OCI-LY7 (cell line): ENCODE data around the gene ARHGEF16. TPM values are rescaled to one million over a fixed set of nuclear protein-coding genes. Genes with fewer than 3 reads are reported as not detected.

ENCODE experiments used
- BruUV-seq: library from RNA; stranded (reverse); fragments of 400-500 nt; replicated peaks from 2 replicates; lab custom pipeline; 2021; lab: Mats Ljungman, UMichigan
- CTCF ChIA-PET: fragments of 300-600 bp; sonication (Branson Sonifier 250); formaldehyde crosslinking; loops from one replicate; lab custom pipeline; 2022; ENCODE audit warnings: antibody characterized with exemption; ENCODE audit not compliant: unreplicated experiment; lab: Charles Lee
- POLR2A ChIA-PET: fragments of 300-600 bp; sonication (Branson Sonifier 250); formaldehyde crosslinking; loops from one replicate; lab custom pipeline; 2022; ENCODE audit warnings: antibody characterized with exemption; lab: Charles Lee
- DNase-seq: peaks from one replicate; pipeline ENCODE4 v3.0.0-alpha.2; 2015; ENCODE audit warnings: low spot score
- H2AFZ ChIP-seq: fragments of 200-600 bp; sonication (generic), shearing (Covaris generic); 2 replicates; pipeline ENCODE4 v1.6.1; 2014; ENCODE audit warnings: mild to moderate bottlenecking, antibody characterized with exemption, low read length, moderate library complexity
- H3K27ac ChIP-seq: fragments of 200-600 bp; sonication (generic); 2 replicates; pipeline ENCODE4 v1.5.1; 2014; ENCODE audit warnings: mixed run types, low read depth, mild to moderate bottlenecking, moderate library complexity, low read length, inconsistent platforms; ENCODE audit not compliant: poor library complexity, severe bottlenecking
- H3K36me3 ChIP-seq: fragments of 200-600 bp; sonication (generic); 2 replicates; pipeline ENCODE4 v1.6.1; 2014; ENCODE audit warnings: mild to moderate bottlenecking, antibody characterized with exemption, low read length, moderate library complexity, mixed read lengths; ENCODE audit not compliant: insufficient read depth
- H3K4me1 ChIP-seq: fragments of 200-600 bp; sonication (generic); 2 replicates; pipeline ENCODE4 v1.5.1; 2014; ENCODE audit warnings: mild to moderate bottlenecking, low read length; ENCODE audit not compliant: insufficient read depth, poor library complexity, severe bottlenecking
- H3K4me2 ChIP-seq: fragments of 200-600 bp; sonication (generic); 2 replicates; pipeline ENCODE4 v1.6.1; 2014; ENCODE audit warnings: mild to moderate bottlenecking, low read length
- H3K4me3 ChIP-seq: fragments of 200-600 bp; sonication (generic); 2 replicates; pipeline ENCODE4 v1.5.1; 2014; ENCODE audit warnings: mild to moderate bottlenecking, low read depth, low read length; ENCODE audit not compliant: poor library complexity, severe bottlenecking
- H3K79me2 ChIP-seq: fragments of 200-600 bp; sonication (generic); 2 replicates; pipeline ENCODE4 v1.6.1; 2016; ENCODE audit warnings: low read depth, mild to moderate bottlenecking, low read length, moderate library complexity, mixed read lengths; ENCODE audit not compliant: insufficient read depth
- H3K9me2 ChIP-seq: fragments of 200-600 bp; sonication (generic); 2 replicates; pipeline ENCODE4 v1.6.1; 2016; ENCODE audit warnings: mild to moderate bottlenecking, low read length, mixed read lengths; ENCODE audit not compliant: insufficient read depth
- H3K9me3 ChIP-seq: fragments of 200-600 bp; sonication (generic); 2 replicates; pipeline ENCODE4 v1.6.1; 2014; ENCODE audit warnings: mild to moderate bottlenecking, mixed run types, low read length, mixed read lengths
- H4K20me1 ChIP-seq: fragments of 200-600 bp; sonication (generic); 2 replicates; pipeline ENCODE4 v1.6.1; 2014; ENCODE audit warnings: mild to moderate bottlenecking, antibody characterized with exemption, low read length, moderate library complexity, mixed read lengths; ENCODE audit not compliant: insufficient read depth
- EZH2phosphoT487 ChIP-seq: fragments of 200-600 bp; sonication (generic); IDR thresholded peaks from 2 replicates; pipeline ENCODE4 v1.6.1; 2018; ENCODE audit warnings: low read depth, borderline replicate concordance, mild to moderate bottlenecking, mixed run types, antibody characterized with exemption, low read length, moderate library complexity, mixed read lengths
- intact Hi-C: fragments of 100-400 bp; cut with micrococcal nuclease; formaldehyde crosslinking; loops from one replicate; pipeline ENCODE4 v1.10.0; 2022; ENCODE audit not compliant: unreplicated experiment
- total RNA-seq, 2 experiments: library from RNA; depleted of rRNA in 1 of 2; stranded (reverse); fragments of >200 nt in 1 of 2; shearing (Covaris generic) in 1 of 2; gene quantifications; 2 replicates each; pipeline ENCODE4 v1.2.3, GENCODE V29; 2014 to 2022
- TF ChIP-seq, protein P1 (sequence below): fragments of 200-600 bp; sonication (generic); conservative IDR thresholded peaks from 2 replicates; pipeline ENCODE4 v1.5.1; 2014; ENCODE audit warnings: mild to moderate bottlenecking, antibody characterized with exemption, low read length, moderate library complexity, mixed read lengths

ARHGEF16 gene
- total RNA-seq, 2 experiments from 2014 or later = not detected

DNA sequence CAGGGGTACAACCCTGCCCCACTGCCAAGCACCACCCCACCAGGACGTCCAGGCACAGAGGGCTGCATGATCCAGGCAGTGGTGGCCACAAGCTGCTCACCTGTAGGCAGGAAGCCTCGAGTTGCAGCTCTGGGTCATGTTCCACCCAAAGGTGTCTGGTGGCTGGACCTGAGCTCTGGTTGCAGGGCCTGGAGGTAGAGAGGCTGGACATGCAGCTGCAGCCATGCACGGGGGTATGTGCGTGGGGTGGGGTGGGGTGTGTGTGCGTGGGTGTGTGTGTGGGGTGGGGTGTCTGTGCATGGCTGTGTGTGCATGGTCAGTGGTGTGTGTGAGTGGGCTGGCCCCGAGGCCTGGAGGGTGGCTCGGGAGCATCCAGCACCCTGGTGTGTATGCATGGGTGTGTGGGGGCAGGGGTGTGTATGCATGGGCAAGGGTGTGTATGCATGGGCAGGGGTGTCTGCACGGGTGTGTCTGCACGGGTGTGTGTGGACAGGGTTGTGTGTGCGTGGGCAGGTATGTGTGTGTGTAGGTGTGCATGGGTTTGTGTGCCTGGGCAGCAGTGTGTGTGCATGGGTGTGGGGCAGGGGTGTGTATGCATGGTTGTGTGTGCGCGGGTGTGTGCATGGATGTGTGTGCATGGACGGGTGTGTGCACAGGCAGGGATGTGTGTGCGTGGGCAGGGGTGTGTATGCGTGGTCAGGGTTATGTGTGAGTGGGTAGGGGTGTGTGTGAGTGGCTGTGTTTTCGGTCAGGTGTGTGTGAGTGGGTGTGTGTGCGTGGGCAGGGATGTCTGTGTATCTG is 15.6 kb downstream of the ARHGEF16 start:
- no peaks in the 10 kb centered on the region for H3K79me2 ChIP-seq
- H3K4me2 ChIP-seq = no peak overlapping the region
- H3K9me2 ChIP-seq = no peaks in the 10 kb centered on the region
- no peak for DNase-seq
- intact Hi-C loops = no loop called here
- TF ChIP-seq, protein P1, sequence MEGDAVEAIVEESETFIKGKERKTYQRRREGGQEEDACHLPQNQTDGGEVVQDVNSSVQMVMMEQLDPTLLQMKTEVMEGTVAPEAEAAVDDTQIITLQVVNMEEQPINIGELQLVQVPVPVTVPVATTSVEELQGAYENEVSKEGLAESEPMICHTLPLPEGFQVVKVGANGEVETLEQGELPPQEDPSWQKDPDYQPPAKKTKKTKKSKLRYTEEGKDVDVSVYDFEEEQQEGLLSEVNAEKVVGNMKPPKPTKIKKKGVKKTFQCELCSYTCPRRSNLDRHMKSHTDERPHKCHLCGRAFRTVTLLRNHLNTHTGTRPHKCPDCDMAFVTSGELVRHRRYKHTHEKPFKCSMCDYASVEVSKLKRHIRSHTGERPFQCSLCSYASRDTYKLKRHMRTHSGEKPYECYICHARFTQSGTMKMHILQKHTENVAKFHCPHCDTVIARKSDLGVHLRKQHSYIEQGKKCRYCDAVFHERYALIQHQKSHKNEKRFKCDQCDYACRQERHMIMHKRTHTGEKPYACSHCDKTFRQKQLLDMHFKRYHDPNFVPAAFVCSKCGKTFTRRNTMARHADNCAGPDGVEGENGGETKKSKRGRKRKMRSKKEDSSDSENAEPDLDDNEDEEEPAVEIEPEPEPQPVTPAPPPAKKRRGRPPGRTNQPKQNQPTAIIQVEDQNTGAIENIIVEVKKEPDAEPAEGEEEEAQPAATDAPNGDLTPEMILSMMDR = no peak
- TF ChIP-seq EZH2phosphoT487 = no peak
- no TSS peak for BruUV-seq
- no peaks in the 10 kb centered on the region for H3K36me3 ChIP-seq
- H3K4me1 ChIP-seq = no peaks in the 10 kb centered on the region
- no peaks in the 10 kb centered on the region for H4K20me1 ChIP-seq
- ChIA-PET POLR2A (interaction anchor here (0.6 kb wide), 1 partner anchor 17 kb away, joined by 3 read pairs; no protein-coding TSS in a partner anchor), CTCF (interaction anchor here (0.6 kb wide), 1 partner anchor 294 kb away, joined by 3 read pairs; no protein-coding TSS in a partner anchor)
- H3K9me3 ChIP-seq = no peaks in the 10 kb centered on the region
- no peak overlapping the region for H2AFZ ChIP-seq
- H3K27ac ChIP-seq = no peak overlapping the region
- H3K4me3 ChIP-seq = no peak overlapping the region

DNA sequence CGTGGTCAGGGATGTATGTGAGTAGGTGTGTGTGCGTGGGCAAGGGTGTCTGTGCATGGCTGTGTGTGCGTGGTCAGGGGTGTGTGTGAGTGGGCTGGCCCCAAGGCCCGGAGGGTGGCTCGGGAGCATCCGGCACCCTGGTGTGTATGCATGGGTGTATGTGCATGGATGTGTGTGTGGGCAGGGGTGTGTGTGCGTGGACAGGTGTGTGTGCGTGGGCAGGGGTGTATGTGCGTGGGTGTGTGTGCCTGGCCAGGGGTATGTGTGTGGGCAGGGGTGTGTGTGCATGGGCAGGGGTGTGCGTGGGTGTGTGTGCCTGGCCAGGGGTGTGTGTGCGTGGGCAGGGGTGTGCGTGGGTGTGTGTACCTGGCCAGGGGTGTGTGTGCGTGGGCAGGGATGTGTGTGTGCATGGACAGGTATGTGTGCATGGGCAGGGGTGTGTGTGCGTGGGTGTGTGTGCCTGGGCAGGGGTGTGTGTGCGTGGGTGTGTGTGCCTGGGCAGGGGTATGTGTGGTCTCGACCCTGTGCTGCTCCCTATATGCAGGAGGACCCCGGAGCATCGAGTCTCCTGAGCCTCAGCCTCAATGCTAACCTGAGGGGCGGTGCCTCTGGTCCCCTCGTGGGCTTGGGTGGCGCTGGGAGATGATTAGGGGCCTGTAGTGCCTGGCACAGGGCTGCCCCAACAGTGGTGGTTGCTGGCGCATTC is 16.3 kb downstream of the ARHGEF16 start:
- H3K36me3 ChIP-seq = no peaks in the 10 kb centered on the region
- TF ChIP-seq, protein P1 = no peak
- no peak for TF ChIP-seq EZH2phosphoT487
- no peaks in the 10 kb centered on the region for H3K9me3 ChIP-seq
- H3K9me2 ChIP-seq = no peaks in the 10 kb centered on the region
- intact Hi-C loops = no loop called here
- no peak for DNase-seq
- H3K79me2 ChIP-seq = no peaks in the 10 kb centered on the region
- no TSS peak for BruUV-seq
- no peak overlapping the region for H3K27ac ChIP-seq
- no peak overlapping the region for H3K4me2 ChIP-seq
- no peaks in the 10 kb centered on the region for H4K20me1 ChIP-seq
- H3K4me1 ChIP-seq = no peaks in the 10 kb centered on the region
- no peak overlapping the region for H2AFZ ChIP-seq
- no peak overlapping the region for H3K4me3 ChIP-seq
- ChIA-PET POLR2A (no interaction called here), CTCF (interaction anchor here (0.7 kb wide), 1 partner anchor 17 kb away, joined by 6 read pairs; no protein-coding TSS in a partner anchor)
